ENCODE results near the gene PEX13. TPM values are rescaled to one million over a fixed set of nuclear protein-coding genes. Genes with fewer than 3 reads are reported as not detected.
"Not testable (repeated sequence)": the region's sequence is repeated elsewhere in the genome, so short reads cannot be mapped to it uniquely, and the experiment has no call there.

Gene PEX13
- total RNA-seq, 1 donor from 2014 or later: 23.4 TPM

GRCh38 chr2:60976256-60976850, 41.2 kb upstream of the PEX13 start:
- no peaks in the 10 kb centered on the region for H3K36me3 ChIP-seq
- intact Hi-C loops (cut with micrococcal nuclease): no loop called here
- H3K4me1 ChIP-seq: no peaks in the 10 kb centered on the region
- H3K9me3 ChIP-seq (replicated peaks): no peaks in the 10 kb centered on the region
- DNase-seq: no peak
- no peaks in the 10 kb centered on the region for H3K27me3 ChIP-seq (ENCODE audit: low read depth)
- H3K27ac ChIP-seq (replicated peaks): no peak overlapping the region
- H3K4me3 ChIP-seq: no peak overlapping the region
- no peak for TF ChIP-seq CTCF (IDR thresholded peaks at IDR 0.05; ENCODE audit: borderline replicate concordance)

- Histone ChIP-seq H3K4me1 (no peaks in the 10 kb centered on the region), H3K27me3 (ENCODE audit: low read depth) (no peaks in the 10 kb centered on the region), H3K4me3 (no peak overlapping the region), H3K36me3 (no peaks in the 10 kb centered on the region), H3K9me3 (replicated peaks) (no peaks in the 10 kb centered on the region), H3K27ac (replicated peaks) (no peak overlapping the region)
- no peak for DNase-seq
- no peak for TF ChIP-seq CTCF (IDR thresholded peaks at IDR 0.05; ENCODE audit: borderline replicate concordance)
- intact Hi-C loops (cut with micrococcal nuclease): no loop called here
These were observed 40.5 kb upstream of the PEX13 start for GRCh38 chr2:60976875-60977561.

- Histone ChIP-seq H3K27ac (replicated peaks) (no peak overlapping the region), H3K9me3 (replicated peaks) (no peaks in the 10 kb centered on the region), H3K4me3 (no peak overlapping the region), H3K27me3 (ENCODE audit: low read depth) (no peaks in the 10 kb centered on the region), H3K36me3 (no peaks in the 10 kb centered on the region), H3K4me1 (no peaks in the 10 kb centered on the region)
- DNase-seq: no peak
- no peak for TF ChIP-seq CTCF (IDR thresholded peaks at IDR 0.05; ENCODE audit: borderline replicate concordance)
- intact Hi-C loops (cut with micrococcal nuclease): no loop called here
These were observed 40.0 kb upstream of the PEX13 start for GRCh38 chr2:60977562-60977895.

- Histone ChIP-seq H3K4me1 (no peaks in the 10 kb centered on the region), H3K27me3 (ENCODE audit: low read depth) (no peaks in the 10 kb centered on the region), H3K9me3 (replicated peaks) (no peaks in the 10 kb centered on the region), H3K27ac (replicated peaks) (no peak overlapping the region), H3K4me3 (no peak overlapping the region), H3K36me3 (no peaks in the 10 kb centered on the region)
- no peak for TF ChIP-seq CTCF (IDR thresholded peaks at IDR 0.05; ENCODE audit: borderline replicate concordance)
- intact Hi-C loops (cut with micrococcal nuclease): no loop called here
- no peak for DNase-seq
These were observed 38.3 kb upstream of the PEX13 start for GRCh38 chr2:60979231-60979630.

GRCh38 chr2:60980071-60980815, 37.3 kb upstream of the PEX13 start:
- Histone ChIP-seq H3K4me1 (no peaks in the 10 kb centered on the region), H3K36me3 (no peaks in the 10 kb centered on the region), H3K27ac (replicated peaks) (no peak overlapping the region), H3K9me3 (replicated peaks) (no peaks in the 10 kb centered on the region), H3K27me3 (ENCODE audit: low read depth) (no peaks in the 10 kb centered on the region), H3K4me3 (no peak overlapping the region)
- DNase-seq: no peak
- TF ChIP-seq CTCF (IDR thresholded peaks at IDR 0.05; ENCODE audit: borderline replicate concordance): no peak
- intact Hi-C loops (cut with micrococcal nuclease): no loop called here

- H3K4me3 ChIP-seq; H3K27ac ChIP-seq (replicated peaks); H3K36me3 ChIP-seq; H3K4me1 ChIP-seq; H3K27me3 ChIP-seq (ENCODE audit: low read depth); DNase-seq; H3K9me3 ChIP-seq (replicated peaks); intact Hi-C loops (cut with micrococcal nuclease): not testable (repeated sequence)
These were observed 35.5 kb upstream of the PEX13 start for GRCh38 chr2:60982066-60982465.

Measured in left ventricle myocardium inferior (tissue), 1 donor.